Activated naive CD4-positive, alpha-beta T cell treated with anti-CD3 and anti-CD28 coated beads, Interleukin-2, amount 50 U/mL, for 24 hours (primary cell): ENCODE data around the gene POT1.
"Not testable (repeated sequence)": the region's sequence is repeated elsewhere in the genome, so short reads cannot be mapped to it uniquely, and the experiment has no call there.

ENCODE experiments used
- H3K27ac Mint-ChIP-seq: one replicate; pipeline ENCODE4 v1.8.0; 2021; ENCODE audit warnings: mild to moderate bottlenecking, mixed read lengths
- H3K27me3 Mint-ChIP-seq: one replicate; pipeline ENCODE4 v1.8.0; 2021; ENCODE audit warnings: mixed read lengths
- H3K36me3 Mint-ChIP-seq: one replicate; pipeline ENCODE4 v1.8.0; 2021; ENCODE audit warnings: mixed read lengths
- H3K4me1 Mint-ChIP-seq: one replicate; pipeline ENCODE4 v1.8.0; 2021; ENCODE audit warnings: mixed read lengths
- H3K4me3 Mint-ChIP-seq: one replicate; pipeline ENCODE4 v1.8.0; 2021; ENCODE audit warnings: mild to moderate bottlenecking, mixed read lengths
- H3K9me3 Mint-ChIP-seq: one replicate; pipeline ENCODE4 v1.8.0; 2021; ENCODE audit warnings: mixed read lengths

The POT1 gene, protein sequence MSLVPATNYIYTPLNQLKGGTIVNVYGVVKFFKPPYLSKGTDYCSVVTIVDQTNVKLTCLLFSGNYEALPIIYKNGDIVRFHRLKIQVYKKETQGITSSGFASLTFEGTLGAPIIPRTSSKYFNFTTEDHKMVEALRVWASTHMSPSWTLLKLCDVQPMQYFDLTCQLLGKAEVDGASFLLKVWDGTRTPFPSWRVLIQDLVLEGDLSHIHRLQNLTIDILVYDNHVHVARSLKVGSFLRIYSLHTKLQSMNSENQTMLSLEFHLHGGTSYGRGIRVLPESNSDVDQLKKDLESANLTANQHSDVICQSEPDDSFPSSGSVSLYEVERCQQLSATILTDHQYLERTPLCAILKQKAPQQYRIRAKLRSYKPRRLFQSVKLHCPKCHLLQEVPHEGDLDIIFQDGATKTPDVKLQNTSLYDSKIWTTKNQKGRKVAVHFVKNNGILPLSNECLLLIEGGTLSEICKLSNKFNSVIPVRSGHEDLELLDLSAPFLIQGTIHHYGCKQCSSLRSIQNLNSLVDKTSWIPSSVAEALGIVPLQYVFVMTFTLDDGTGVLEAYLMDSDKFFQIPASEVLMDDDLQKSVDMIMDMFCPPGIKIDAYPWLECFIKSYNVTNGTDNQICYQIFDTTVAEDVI

DNA sequence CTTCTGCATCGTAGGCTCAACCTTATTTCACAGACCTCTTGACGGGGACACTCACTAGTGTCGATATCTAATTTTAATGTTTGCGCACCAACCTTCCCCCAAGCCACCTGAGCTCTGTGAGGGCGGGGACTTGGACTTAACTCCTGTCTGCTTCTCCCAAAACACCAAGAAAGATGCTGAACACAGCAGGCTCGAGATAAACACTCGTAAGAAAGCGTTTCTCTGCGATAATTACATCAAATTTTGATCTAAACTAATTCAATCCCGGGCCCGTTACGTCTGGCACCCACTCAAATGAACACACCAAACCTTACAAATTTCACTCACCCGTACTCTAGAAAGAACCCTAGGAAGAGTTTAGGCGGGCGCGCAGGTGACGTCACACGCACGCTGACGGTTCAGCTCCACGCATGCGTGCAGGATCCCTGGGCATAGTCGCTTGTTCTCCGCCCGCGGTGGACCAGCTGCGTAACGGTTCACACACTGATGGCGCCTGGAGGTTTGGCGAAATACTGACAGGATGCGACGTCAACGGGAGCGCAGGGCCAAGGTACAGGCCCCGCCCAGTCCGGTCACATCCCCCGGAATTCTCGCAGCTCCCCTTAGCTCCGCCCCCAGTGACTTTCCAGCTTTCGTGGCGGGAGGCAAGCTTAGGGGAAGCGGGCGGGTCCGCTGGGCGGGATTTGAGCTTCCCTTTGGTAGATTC is at the start of gene POT1:
TSS of gene POT1 (minus strand) at position 359 of the 706 bp plus-strand sequence. CDS start 32,652 bp downstream, outside the sequence.
- H3K4me1 Mint-ChIP-seq, result peaks cover 58% of the 10 kb centered on the region
- H3K4me3 Mint-ChIP-seq, result peak within 1 kb of the TSS; percentile 95
- peaks cover 9% of the 10 kb centered on the region for H3K36me3 Mint-ChIP-seq
- peak within 1 kb of the TSS; percentile 97 for H3K27ac Mint-ChIP-seq
- H3K9me3 Mint-ChIP-seq, result no peaks in the 10 kb centered on the region
- H3K27me3 Mint-ChIP-seq, result no peaks in the 10 kb centered on the region

DNA sequence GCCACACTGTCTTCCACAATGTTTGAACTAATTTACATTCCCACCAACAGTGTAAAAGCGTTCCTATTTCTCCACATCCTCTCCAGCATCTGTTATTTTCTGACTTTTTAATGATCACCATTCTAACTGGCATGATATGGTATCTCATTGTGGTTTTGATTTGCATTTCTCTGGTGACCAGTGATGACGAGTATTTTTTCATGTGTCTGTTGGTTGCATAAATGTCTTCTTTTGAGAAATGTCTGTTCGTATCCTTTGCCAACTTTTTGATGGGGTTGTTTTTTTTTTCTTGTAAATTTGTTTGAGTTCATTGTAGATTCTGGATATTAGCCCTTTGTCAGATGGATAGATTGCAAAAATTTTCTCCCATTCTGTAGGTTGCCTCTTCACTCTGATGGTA is 45.5 kb upstream of the POT1 start:
- peaks cover 15% of the 10 kb centered on the region for H3K9me3 Mint-ChIP-seq
- H3K4me3 Mint-ChIP-seq, H3K4me1 Mint-ChIP-seq, H3K27me3 Mint-ChIP-seq, H3K27ac Mint-ChIP-seq, H3K36me3 Mint-ChIP-seq: not testable (repeated sequence)

DNA sequence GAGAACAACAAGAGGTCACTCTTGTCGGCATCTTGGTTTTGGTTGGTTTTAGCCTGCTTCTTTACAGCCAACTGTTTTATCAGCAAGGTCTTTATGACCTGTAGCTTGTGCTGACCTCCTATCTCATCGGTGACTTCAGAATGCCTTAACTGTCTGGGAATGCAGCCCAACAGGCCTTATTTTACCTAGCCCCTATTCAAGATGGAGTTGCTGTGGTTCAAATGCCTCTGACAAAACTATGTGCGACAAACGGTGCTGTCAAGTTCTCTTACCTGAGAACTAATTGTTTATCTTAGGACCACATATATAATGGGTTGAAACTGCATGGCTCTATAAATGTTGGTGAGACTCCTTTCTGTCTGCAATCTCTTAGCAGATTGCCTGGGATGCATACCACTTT is 35.9 kb upstream of the POT1 start:
- Mint-ChIP-seq H3K4me1 (no peaks in the 10 kb centered on the region), H3K27ac (no peak overlapping the region), H3K9me3 (no peaks in the 10 kb centered on the region), H3K36me3 (no peaks in the 10 kb centered on the region), H3K4me3 (no peak overlapping the region), H3K27me3 (no peaks in the 10 kb centered on the region)

GRCh38 chr7:124959676-124960075 is 30.1 kb upstream of the POT1 start:
- no peaks in the 10 kb centered on the region for H3K4me1 Mint-ChIP-seq
- peaks cover 6% of the 10 kb centered on the region for H3K36me3 Mint-ChIP-seq
- no peak overlapping the region for H3K4me3 Mint-ChIP-seq
- H3K9me3 Mint-ChIP-seq, result peaks cover 8% of the 10 kb centered on the region
- no peaks in the 10 kb centered on the region for H3K27me3 Mint-ChIP-seq
- no peak overlapping the region for H3K27ac Mint-ChIP-seq

- H3K4me3 Mint-ChIP-seq, H3K36me3 Mint-ChIP-seq: not testable (repeated sequence)
These were observed 28.3 kb upstream of the POT1 start for GRCh38 chr7:124957952-124958351.

DNA sequence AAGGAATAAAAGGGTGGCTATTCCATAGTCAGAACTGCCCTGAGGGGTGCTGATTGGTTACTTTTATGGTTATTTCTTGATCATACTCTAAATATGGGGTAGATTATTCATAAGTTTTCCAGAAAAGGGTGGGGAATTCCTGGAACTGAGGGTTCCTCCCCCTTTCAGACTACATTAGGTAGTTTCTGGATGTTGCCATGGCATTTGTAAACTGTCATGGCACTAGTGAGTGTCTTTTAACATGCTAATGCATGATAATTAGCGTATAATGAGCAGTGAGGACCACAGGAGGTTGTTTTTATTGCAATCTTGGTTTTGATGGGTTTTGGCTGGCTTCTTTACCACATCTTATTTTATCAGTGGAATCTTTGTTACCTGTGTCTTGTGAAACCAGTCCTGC is 26.5 kb upstream of the POT1 start:
- Mint-ChIP-seq H3K27me3 (no peaks in the 10 kb centered on the region), H3K9me3 (peaks cover 8% of the 10 kb centered on the region), H3K36me3 (peaks cover 6% of the 10 kb centered on the region), H3K4me3 (no peak overlapping the region), H3K27ac (no peak overlapping the region), H3K4me1 (no peaks in the 10 kb centered on the region)

More at GRCh38 chr7:124957952-124958351, 28.3 kb upstream of the POT1 start:
- H3K9me3 Mint-ChIP-seq, H3K4me1 Mint-ChIP-seq, H3K27ac Mint-ChIP-seq, H3K27me3 Mint-ChIP-seq: not testable (repeated sequence)

- Mint-ChIP-seq H3K4me1 (no peaks in the 10 kb centered on the region), H3K27me3 (no peaks in the 10 kb centered on the region), H3K4me3 (no peak overlapping the region), H3K9me3 (peaks cover 8% of the 10 kb centered on the region), H3K36me3 (peaks cover 6% of the 10 kb centered on the region), H3K27ac (no peak overlapping the region)
These were observed 25.2 kb upstream of the POT1 start for GRCh38 chr7:124954790-124955189.

GRCh38 chr7:124945680-124946079 is 16.1 kb upstream of the POT1 start:
- Mint-ChIP-seq H3K4me3 (no peak overlapping the region), H3K4me1 (no peaks in the 10 kb centered on the region), H3K27me3 (peaks cover 2% of the 10 kb centered on the region), H3K9me3 (peaks cover 15% of the 10 kb centered on the region), H3K27ac (no peak overlapping the region), H3K36me3 (peaks cover 10% of the 10 kb centered on the region)

- Mint-ChIP-seq H3K9me3 (peaks cover 15% of the 10 kb centered on the region), H3K4me1 (no peaks in the 10 kb centered on the region), H3K27ac (no peak overlapping the region), H3K36me3 (peaks cover 10% of the 10 kb centered on the region), H3K27me3 (peaks cover 2% of the 10 kb centered on the region), H3K4me3 (no peak overlapping the region)
These were observed 13.8 kb upstream of the POT1 start for GRCh38 chr7:124943472-124943871.

DNA sequence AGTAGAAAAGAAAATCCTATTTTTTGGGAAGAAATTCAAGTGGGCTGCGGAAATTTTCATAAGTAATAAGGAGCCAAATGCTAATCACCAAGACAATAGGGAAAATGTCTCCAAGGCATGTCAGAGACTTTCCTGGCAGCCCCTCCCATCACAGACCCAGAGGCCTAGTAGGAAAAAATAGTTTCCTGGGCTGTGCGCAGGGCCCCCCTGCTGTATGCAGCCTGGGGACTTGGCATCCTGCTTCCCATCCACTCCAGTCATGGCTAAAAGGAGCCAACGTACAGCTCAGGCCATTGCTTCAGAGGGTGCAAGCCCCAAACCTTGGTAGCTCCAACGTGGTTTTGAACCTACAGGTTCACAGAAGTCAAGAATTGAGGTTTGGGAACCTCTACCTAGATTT is 12.8 kb upstream of the POT1 start:
- no peak overlapping the region for H3K27ac Mint-ChIP-seq
- H3K36me3 Mint-ChIP-seq, result peaks cover 10% of the 10 kb centered on the region
- no peaks in the 10 kb centered on the region for H3K4me1 Mint-ChIP-seq
- H3K4me3 Mint-ChIP-seq, result no peak overlapping the region
- peaks cover 2% of the 10 kb centered on the region for H3K27me3 Mint-ChIP-seq
- H3K9me3 Mint-ChIP-seq, result peaks cover 10% of the 10 kb centered on the region

DNA sequence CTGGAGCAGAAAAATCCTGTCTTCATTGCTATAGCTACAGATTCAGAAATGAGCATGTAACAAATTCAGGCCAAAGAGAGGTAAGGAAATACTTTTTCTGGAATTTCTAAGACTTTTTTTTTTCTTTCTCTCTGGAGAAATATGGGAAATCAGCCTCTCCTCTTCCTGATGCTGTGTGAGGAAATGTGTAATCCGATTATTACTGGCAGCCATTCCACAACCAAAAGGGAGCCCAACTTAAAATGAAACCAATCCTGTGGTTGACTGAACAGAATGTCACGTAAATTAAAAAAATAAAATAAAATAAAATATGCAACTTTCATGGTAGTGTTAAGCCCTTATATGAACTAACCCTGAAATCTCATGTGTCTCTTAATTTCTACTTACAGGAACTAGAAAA is 10.7 kb upstream of the POT1 start:
- H3K27me3 Mint-ChIP-seq, result no peaks in the 10 kb centered on the region

GRCh38 chr7:124938128-124938527 is 8.5 kb upstream of the POT1 start:
- H3K4me1 Mint-ChIP-seq, result no peaks in the 10 kb centered on the region
- H3K36me3 Mint-ChIP-seq, result peaks cover 4% of the 10 kb centered on the region
- H3K27ac Mint-ChIP-seq, result no peak overlapping the region
- no peaks in the 10 kb centered on the region for H3K27me3 Mint-ChIP-seq
- H3K9me3 Mint-ChIP-seq, result no peaks in the 10 kb centered on the region
- H3K4me3 Mint-ChIP-seq, result no peak overlapping the region

More for the DNA sequence above, 10.7 kb upstream of the POT1 start:
- no peak overlapping the region for H3K27ac Mint-ChIP-seq
- H3K4me3 Mint-ChIP-seq, result no peak overlapping the region
- peaks cover 7% of the 10 kb centered on the region for H3K36me3 Mint-ChIP-seq
- no peaks in the 10 kb centered on the region for H3K4me1 Mint-ChIP-seq
- H3K9me3 Mint-ChIP-seq, result no peaks in the 10 kb centered on the region

GRCh38 chr7:124937076-124937475 is 7.5 kb upstream of the POT1 start:
- Mint-ChIP-seq H3K27ac (no peak overlapping the region), H3K4me3 (no peak overlapping the region), H3K4me1 (no peaks in the 10 kb centered on the region), H3K27me3 (no peaks in the 10 kb centered on the region), H3K9me3 (no peaks in the 10 kb centered on the region), H3K36me3 (peaks cover 4% of the 10 kb centered on the region)

GRCh38 chr7:124934841-124935240 is 5.2 kb upstream of the POT1 start:
- no peaks in the 10 kb centered on the region for H3K9me3 Mint-ChIP-seq
- H3K27me3 Mint-ChIP-seq, result no peaks in the 10 kb centered on the region
- peaks cover 10% of the 10 kb centered on the region for H3K4me1 Mint-ChIP-seq
- H3K27ac Mint-ChIP-seq, result peak overlapping the region; percentile 53
- no peak overlapping the region for H3K4me3 Mint-ChIP-seq
- no peaks in the 10 kb centered on the region for H3K36me3 Mint-ChIP-seq

- no peak overlapping the region for H3K27ac Mint-ChIP-seq
- no peaks in the 10 kb centered on the region for H3K9me3 Mint-ChIP-seq
- no peaks in the 10 kb centered on the region for H3K27me3 Mint-ChIP-seq
- H3K4me1 Mint-ChIP-seq, result peaks cover 45% of the 10 kb centered on the region
- peak overlapping the region; percentile 47 for H3K4me3 Mint-ChIP-seq
- H3K36me3 Mint-ChIP-seq, result peaks cover 3% of the 10 kb centered on the region
These were observed 1.3 kb upstream of the POT1 start for GRCh38 chr7:124930655-124931597.
